GM21360 (cell line): ENCODE measurements around the gene CDRT15L2.
"Not testable (repeated sequence)": the region's sequence is repeated elsewhere in the genome, so short reads cannot be mapped to it uniquely, and the experiment has no call there.

ENCODE experiments used
- ATAC-seq: cut with Tn5 transposase; IDR thresholded peaks from one replicate; pipeline ENCODE4 v1.9.1; 2021; ENCODE audit warnings: mild to moderate bottlenecking, moderate library complexity; ENCODE audit not compliant: unreplicated experiment

Gene CDRT15L2

DNA sequence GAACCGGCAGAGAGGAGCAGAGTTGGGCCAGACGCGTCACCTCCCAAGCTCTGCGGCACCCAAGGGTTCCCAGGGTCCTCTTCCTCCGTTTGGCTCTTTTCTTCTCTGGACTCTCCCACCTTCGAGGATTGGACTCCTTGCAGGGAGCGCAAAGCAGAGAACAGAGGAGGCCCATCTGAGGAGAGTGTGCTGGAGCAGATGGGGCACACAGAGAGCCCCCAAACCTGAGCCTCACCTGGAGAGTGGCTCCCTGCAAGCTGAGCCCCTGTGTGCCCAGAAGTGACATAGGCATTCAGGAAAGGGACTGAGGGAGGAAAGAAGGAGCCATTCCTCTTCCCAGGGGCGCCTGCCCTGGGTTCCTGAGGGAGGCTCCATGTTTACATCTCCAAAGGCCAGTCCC lies 6.3 kb upstream of the CDRT15L2 start:
- ATAC-seq = not testable (repeated sequence)

DNA sequence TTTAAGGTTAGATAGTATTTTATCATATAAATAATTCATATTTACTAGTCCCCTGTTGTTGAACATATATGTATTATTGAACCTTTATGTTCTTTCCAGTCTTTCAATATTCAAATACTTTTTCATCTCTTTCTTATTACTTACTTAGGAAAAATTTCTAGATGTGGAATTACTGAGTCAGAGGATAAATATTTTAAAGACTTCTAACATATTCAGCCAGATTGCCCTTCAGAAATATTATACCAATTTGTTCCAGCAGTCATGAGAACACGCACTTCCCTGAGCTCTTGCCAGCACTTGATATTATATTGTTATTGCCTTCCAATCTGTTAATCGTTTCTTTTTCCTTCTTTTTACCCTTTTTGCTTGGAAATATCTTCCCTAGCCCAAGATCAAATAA lies 4.5 kb upstream of the CDRT15L2 start:
- not testable (repeated sequence) for ATAC-seq

DNA sequence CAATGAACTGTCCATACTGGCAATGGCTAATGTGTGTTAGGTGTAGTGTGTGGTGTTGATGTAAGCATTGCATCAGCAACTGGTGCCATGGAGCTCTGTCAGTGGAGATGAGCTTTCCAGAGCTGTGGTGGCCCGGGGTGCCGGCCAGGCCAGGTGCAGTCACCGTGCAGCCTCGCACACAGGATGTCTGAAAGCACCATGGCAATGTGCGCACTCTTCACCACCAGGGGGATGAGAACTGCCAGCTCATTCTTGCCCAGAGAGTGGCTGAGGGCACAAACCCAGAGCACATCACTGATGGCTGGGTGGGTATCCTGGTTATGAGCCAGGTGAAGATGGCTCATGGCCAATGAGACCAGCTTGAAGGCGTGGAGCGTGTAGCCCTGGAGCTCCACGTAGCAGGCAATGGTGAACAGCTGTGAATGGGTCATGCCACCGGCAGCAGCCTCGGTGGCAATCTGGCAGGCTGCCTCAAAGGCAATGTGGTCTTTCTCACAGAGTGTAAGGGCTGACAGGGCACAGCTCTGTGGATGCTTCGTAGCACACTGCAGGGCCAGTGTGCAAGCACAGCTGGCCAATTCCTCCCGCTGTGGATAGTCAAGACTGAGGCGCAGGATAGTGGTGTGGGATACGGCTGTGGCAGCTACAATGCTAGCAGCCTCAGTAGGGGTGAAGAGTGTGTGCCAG lies 4.5 kb downstream of the CDRT15L2 start:
- not testable (repeated sequence) for ATAC-seq

DNA sequence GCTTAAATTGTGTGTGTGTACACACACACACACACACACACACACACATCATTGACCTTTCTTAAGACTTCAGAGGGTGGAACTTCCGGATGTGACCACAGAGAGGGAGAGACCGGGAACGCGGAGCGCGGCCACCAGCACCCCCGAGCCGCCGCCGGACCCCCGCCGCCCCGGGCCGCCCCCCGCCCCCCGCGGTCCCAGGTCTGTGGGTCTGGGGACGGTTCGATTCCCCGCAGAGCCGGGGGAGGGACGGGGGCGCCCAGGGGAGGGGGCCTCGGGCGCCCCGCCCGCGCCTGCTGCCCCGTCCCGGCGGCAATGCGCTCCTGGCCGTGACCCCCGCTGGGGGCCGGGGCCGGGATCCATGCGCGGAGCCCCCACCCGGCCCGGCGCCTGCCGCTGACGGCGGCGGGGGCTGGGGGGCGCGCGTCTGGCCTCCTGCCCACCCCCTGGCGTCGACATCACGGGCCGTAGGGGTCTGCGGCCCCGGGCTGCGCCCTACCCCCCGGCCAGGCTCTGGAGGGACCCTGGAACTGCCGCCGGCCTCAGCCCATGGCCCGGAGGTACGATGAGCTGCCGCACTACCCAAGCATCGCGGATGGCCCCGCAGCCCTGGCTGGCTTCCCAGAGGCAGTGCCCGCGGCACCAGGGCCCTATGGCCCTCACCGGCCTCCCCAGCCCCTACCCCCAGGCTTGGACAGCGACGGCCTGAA lies 9.4 kb downstream of the CDRT15L2 start:
- ATAC-seq = not testable (repeated sequence)

DNA sequence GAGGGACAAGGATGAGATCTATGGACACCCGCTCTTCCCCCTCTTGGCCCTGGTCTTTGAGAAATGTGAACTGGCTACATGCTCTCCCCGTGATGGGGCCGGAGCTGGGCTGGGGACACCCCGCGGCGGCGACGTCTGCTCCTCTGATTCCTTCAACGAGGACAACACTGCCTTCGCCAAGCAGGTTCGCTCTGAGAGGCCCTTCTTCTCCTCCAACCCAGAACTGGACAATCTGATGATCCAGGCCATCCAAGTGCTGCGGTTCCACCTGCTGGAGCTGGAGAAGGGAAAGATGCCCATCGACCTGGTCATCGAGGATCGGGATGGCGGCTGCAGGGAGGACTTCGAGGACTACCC lies 9.9 kb downstream of the CDRT15L2 start:
- not testable (repeated sequence) for ATAC-seq

DNA sequence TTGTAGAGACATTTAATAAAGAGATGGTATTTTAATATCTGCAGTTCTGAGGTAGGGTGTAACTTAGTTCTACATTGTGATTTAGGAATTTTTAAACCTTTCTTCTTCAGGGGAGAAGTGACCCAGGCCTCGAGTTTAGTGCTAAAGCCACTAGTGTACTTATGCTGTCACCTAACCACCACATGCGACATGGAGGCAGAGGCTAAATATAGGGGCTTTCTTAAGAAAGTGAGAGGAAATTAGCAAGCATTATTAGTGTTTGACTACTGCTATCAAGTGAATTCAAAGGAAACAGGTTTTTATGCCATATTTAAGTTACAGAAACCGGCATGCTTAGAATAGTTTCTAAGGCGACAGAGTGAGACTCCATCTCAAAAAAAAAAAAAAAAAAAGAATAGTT lies 11.5 kb downstream of the CDRT15L2 start:
- not testable (repeated sequence) for ATAC-seq

DNA sequence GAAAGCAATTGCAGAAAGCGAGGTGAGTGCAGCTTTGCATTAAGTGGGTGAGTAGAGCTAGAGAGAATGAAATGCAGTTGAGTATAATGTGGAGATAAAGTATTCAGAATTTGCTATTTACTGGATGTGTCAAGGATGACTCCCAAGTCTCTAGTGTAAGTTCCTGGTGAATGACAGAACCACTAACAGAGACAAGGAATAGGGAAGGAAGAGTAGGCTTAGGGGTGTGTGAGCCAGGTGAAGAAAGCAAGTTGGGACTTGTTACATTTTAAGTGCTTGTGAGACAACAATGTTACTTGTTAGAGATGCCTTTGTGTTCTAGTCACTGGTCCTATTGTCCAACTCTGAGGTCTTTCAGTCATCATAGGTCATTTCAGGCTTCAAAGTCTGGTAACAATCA lies 26.0 kb downstream of the CDRT15L2 start:
- ATAC-seq = not testable (repeated sequence)

DNA sequence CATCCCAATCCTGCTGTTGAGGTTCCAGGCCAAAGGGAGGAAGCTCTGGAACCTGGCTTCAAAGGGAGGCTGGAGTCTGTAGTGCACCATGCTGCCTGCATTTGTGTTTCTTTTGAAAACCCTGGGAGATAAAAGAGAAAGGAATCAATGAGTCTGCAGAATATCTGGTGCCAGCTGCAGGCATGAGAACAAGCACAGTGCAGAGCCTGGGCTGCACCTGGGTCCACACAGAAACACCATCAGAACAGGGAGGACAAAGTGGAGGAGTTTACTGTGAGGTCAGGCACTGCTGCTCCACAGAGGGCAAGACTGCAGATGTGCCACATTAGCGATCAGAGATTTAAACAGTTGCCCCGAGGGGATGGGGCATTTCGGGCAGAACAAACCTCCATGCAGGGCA lies 30.0 kb downstream of the CDRT15L2 start:
- not testable (repeated sequence) for ATAC-seq

DNA sequence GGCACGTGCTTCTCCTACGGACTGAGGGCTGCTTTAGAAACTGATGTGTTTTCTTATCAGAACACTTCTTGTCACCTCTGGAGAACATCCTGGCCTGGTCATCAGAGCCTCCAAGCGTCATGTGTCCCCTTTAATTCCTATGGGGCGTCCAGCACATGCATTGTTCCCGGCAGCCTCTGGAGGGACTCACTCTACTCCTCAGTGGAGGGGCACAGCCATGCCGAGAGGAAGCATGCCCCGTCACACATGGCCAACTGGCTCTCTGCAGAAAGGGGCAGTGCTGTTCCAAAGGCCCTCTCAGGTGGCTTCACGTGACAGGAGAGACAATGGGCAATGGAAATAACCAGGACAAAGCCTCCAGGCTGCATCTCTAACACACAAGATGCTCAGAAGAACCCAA lies 31.8 kb downstream of the CDRT15L2 start:
- ATAC-seq = no peak

DNA sequence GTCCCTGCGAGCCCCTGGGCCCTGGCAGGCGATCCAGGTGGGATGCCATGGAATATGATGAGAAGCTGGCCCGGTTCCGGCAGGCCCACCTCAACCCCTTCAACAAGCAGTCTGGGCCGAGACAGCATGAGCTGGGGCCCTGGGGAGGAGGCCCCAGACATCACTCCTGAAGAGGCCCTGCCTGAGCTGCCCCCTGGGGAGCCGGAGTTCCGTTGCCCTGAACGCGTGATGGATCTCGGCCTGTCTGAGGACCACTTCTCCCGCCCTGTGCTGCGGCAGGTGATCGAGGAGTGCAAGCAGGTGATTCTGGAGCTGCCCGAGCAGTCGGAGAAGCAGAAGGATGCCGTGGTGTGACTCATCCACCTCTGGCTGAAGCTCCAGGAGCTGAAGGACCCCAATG lies 33.1 kb downstream of the CDRT15L2 start:
- no peak for ATAC-seq

DNA sequence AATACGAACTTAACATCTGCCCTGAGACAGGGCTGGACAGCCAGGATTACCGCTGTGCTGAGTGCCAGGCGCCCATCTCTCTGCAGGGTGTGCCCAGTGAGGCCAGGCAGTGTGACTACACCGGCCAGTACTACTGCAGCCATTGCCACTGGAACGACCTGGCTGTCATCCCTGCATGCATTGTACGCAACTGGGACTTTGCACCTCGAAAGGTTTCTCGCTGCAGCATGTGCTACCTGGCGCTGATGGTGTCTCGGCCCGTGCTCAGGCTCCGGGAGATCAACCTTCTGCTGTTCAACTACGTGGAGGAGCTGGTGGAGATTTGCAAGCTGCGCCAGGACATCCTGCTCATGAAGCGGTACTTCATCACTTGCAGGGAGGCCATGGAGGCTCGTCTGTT lies 33.7 kb downstream of the CDRT15L2 start:
- no peak for ATAC-seq

DNA sequence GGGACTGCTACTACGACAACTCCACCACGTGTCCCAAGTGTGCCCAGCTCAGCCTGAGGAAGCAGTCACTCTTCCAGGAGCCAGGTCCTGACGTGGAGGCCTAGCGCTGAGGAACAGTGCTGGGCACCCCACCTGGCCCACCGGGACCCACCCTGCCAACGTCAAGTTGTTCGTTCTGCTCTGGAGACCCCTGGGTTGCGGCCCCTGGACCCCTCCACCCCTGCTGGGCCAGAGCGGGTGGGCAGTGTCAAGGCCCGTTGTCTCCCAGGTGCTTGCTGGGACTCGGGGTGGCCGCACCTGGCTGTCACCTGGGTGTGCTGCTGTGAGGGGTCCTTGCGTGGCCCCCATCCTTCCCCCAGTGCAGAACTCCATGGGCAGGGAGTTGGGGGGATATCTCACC lies 34.4 kb downstream of the CDRT15L2 start:
- ATAC-seq = no peak

DNA sequence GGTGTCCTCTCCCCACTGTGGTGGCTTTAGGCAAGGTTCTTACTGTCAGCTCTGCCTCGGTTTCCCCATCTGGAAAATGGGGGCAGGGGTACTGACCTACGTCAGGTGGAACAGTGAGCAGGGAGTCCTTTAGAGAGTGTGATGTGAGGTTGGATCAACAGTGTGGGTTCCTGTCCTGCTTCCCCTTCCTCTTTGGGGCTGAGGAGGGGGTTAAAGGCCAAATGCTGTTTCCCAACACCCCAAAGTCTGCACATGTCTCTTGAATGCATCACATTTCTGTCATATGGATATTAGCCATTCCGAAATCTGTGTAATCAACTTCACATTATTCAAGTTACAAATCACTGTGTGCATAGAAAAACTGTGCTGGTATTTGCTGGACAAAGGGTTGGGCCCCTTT lies 35.9 kb downstream of the CDRT15L2 start:
- not testable (repeated sequence) for ATAC-seq
